Tibial artery (tissue), 4 donors: ENCODE measurements around the gene NUDT1.

ENCODE experiments used
- DNase-seq, 2 donors: peaks; one replicate each; pipeline ENCODE4 v3.0.0-alpha.2; 2019
- H3K27ac ChIP-seq, 2 donors: fragments of 200-600 bp; sonication (generic) in 1 of 2; 1 replicate in 1 of 2; 2 replicates in 1 of 2; pipeline ENCODE4 v1.5.1; 2018 to 2019; ENCODE audit warnings: mild to moderate bottlenecking in 1 of 2
- H3K27me3 ChIP-seq, 2 donors: fragments of 200-600 bp; sonication (generic) in 1 of 2; one replicate each; pipeline versions ENCODE4 v1.5.1 to v1.6.0; 2016 to 2019
- H3K36me3 ChIP-seq, 3 donors: fragments of 200-600 bp; sonication (generic) in 2 of 3; one replicate each; pipeline ENCODE4 v1.5.1; 2016 to 2019; ENCODE audit warnings: mild to moderate bottlenecking in 2 of 3
- H3K4me1 ChIP-seq, 4 donors: fragments of 200-600 bp; sonication (generic) in 2 of 4; 1 replicate in 3 of 4; 2 replicates in 1 of 4; pipeline ENCODE4 v1.5.1; 2016 to 2019
- H3K4me3 ChIP-seq, 2 donors: fragments of 200-600 bp; sonication (generic) in 1 of 2; 1 replicate in 1 of 2; 2 replicates in 1 of 2; pipeline ENCODE4 v1.5.1; 2018 to 2019; ENCODE audit warnings: mild to moderate bottlenecking in 2 of 2
- H3K9me3 ChIP-seq, 3 donors: fragments of 200-600 bp; sonication (generic) in 1 of 3; one replicate each; pipeline ENCODE4 v1.5.1; 2016 to 2019
- intact Hi-C: fragments of 100-400 bp; cut with DNase I; formaldehyde crosslinking; loops from one replicate; pipeline ENCODE4 v1.15.0; 2023; ENCODE audit warnings: low total_unique reads
- TF ChIP-seq, protein P1 (sequence below), 2 experiments: fragments of 200-600 bp in 1 of 2; fragments of 450-650 bp in 1 of 2; IDR thresholded peaks; one replicate each; pipeline ENCODE4 v1.5.1; 2017 to 2019; ENCODE audit warnings: antibody characterized with exemption in 2 of 2, mild to moderate bottlenecking in 1 of 2, moderate library complexity in 1 of 2

NUDT1 gene

DNA sequence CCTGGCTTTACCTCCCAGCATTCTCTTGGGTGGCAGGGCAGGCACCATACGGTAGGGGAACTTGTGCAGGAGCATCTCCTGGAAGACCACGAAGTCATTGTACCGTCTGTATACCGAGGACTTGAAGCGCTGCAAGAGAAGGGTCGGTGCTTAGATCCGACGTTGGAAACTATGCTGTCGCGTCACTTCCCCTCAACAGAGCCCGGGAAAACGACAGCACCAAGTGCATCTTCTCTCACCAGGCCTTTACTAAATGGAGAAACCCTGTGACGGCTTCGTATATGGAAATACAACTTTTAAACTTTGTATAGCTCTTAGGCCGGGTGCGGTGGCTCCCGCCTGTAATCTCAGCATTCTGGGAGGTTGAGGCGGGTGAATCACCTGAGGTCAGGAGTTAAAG is 33.1 kb downstream of the NUDT1 start:
- H3K9me3 ChIP-seq = no peaks in the 10 kb centered on the region
- DNase-seq = no peak
- no peak overlapping the region for H3K4me3 ChIP-seq
- intact Hi-C loops = loop anchor here (10.0 kb wide), 1 partner anchor 1020 kb away; no protein-coding TSS in a partner anchor
- H3K36me3 ChIP-seq = peaks cover 12 to 55% (median 29%) of the 10 kb centered on the region in 3 donors
- H3K27me3 ChIP-seq = no peaks in the 10 kb centered on the region
- TF ChIP-seq, protein P1, sequence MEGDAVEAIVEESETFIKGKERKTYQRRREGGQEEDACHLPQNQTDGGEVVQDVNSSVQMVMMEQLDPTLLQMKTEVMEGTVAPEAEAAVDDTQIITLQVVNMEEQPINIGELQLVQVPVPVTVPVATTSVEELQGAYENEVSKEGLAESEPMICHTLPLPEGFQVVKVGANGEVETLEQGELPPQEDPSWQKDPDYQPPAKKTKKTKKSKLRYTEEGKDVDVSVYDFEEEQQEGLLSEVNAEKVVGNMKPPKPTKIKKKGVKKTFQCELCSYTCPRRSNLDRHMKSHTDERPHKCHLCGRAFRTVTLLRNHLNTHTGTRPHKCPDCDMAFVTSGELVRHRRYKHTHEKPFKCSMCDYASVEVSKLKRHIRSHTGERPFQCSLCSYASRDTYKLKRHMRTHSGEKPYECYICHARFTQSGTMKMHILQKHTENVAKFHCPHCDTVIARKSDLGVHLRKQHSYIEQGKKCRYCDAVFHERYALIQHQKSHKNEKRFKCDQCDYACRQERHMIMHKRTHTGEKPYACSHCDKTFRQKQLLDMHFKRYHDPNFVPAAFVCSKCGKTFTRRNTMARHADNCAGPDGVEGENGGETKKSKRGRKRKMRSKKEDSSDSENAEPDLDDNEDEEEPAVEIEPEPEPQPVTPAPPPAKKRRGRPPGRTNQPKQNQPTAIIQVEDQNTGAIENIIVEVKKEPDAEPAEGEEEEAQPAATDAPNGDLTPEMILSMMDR (IDR thresholded peaks at IDR 0.05) = no peak
- H3K4me1 ChIP-seq = no peaks in the 10 kb centered on the region
- H3K27ac ChIP-seq = no peak overlapping the region

DNA sequence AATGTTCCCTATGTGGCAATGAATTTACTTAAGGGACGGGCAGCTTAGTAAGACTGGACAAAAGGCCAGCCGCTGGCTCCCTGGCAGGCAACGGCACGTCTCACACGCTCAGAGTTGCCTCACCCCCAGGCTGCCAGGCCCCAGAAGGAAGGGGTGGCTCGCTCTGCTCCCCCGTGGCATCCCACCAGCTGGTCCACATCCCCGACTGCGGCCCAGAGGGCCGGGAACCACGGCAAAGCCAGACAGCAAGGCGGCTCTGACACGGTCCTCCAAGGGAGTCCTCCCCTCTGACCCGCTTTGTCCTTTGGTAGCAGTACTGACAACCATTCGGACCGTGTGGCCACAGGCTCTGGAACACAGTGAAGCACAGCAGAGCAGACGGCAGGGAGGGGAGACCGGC is 34.1 kb downstream of the NUDT1 start:
- intact Hi-C loops = loop anchor here (10.0 kb wide), 1 partner anchor 1021 kb away; no protein-coding TSS in a partner anchor
- Histone ChIP-seq H3K4me1 (no peaks in the 10 kb centered on the region), H3K27ac (no peak overlapping the region), H3K4me3 (no peak overlapping the region), H3K36me3 (peaks cover 12 to 53% (median 20%) of the 10 kb centered on the region in 3 donors), H3K27me3 (no peaks in the 10 kb centered on the region), H3K9me3 (no peaks in the 10 kb centered on the region)
- DNase-seq = no peak
- TF ChIP-seq, protein P1 (IDR thresholded peaks at IDR 0.05) = no peak

DNA sequence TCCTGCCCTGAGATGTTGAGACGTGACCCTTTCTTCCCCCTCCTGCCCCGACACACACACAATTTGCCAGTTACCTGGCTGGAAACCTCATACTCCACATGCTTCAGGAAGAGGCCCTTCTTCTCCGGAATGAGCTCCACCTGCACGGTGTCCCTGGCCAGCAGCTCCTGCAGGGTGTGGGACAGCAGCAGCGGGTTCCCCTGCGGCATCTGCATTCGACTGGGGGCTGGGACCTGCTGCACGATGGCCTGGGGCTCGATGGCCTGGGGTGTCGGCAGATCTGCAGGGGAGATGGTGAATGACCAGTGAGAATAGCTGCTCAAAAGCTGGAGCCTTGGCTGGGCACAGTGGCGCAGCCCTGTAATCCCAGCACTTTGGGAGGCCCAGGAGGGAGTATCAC is 36.0 kb downstream of the NUDT1 start:
- TF ChIP-seq, protein P1 (IDR thresholded peaks at IDR 0.05) = no peak
- Histone ChIP-seq H3K4me3 (no peak overlapping the region), H3K27me3 (no peaks in the 10 kb centered on the region), H3K9me3 (no peaks in the 10 kb centered on the region), H3K4me1 (no peaks in the 10 kb centered on the region), H3K36me3 (peaks cover 12 to 38% (median 16%) of the 10 kb centered on the region in 3 donors), H3K27ac (no peak overlapping the region)
- no peak for DNase-seq
- intact Hi-C loops = loop anchor here (10.0 kb wide), 1 partner anchor 1023 kb away; no protein-coding TSS in a partner anchor

DNA sequence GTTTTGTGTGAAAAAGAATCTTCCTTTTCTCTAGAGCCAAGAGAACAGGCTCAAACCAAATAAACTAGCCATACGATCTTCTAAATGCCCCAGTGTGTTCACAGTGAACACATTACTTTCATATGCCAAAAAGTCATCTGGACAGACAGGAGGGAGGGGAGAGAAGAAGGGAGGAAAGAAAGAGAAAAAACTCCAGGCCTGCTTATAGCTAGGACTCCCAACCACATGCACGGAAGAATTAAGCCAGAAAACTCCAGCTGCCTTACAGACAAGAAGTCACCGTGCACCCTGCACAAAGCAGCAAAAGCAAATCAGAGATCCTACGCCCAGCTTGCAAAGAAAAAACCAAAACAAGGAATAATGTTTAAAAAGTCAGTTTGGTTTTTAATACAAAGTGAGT is 37.9 kb downstream of the NUDT1 start:
- Histone ChIP-seq H3K4me1 (no peaks in the 10 kb centered on the region), H3K9me3 (no peaks in the 10 kb centered on the region), H3K27me3 (no peaks in the 10 kb centered on the region), H3K4me3 (no peak overlapping the region), H3K27ac (no peak overlapping the region), H3K36me3 (peaks cover 2 to 19% (median 6%) of the 10 kb centered on the region in 3 donors)
- DNase-seq = no peak
- intact Hi-C loops = loop anchor here (10.0 kb wide), 1 partner anchor 1025 kb away; no protein-coding TSS in a partner anchor
- TF ChIP-seq, protein P1 (IDR thresholded peaks at IDR 0.05) = no peak

DNA sequence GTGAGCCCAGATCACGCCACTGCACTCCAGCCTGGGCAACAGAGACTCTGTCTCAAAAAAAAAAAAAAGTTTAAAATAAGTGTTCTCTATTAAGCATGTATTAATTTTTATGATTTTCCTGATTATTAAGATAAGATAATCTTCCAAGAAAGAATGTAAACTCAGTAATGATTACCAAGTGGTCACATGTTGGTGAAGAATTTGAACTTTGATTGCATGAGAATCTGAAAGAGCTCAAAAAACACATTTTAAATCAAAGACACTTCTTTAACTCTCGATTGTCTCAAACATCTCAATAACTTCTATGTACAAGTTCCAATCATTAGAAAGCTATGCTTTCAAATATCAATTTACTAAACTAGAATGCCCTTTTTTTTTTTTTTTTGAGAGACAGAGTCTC is 38.4 kb downstream of the NUDT1 start:
- no peaks in the 10 kb centered on the region for H3K9me3 ChIP-seq
- no peak overlapping the region for H3K27ac ChIP-seq
- no peaks in the 10 kb centered on the region for H3K4me1 ChIP-seq
- H3K4me3 ChIP-seq = no peak overlapping the region
- DNase-seq = no peak
- TF ChIP-seq, protein P1 (IDR thresholded peaks at IDR 0.05) = no peak
- intact Hi-C loops = no loop called here
- H3K27me3 ChIP-seq = no peaks in the 10 kb centered on the region
- H3K36me3 ChIP-seq = peaks cover 0 to 19% (median 6%) of the 10 kb centered on the region in 3 donors

DNA sequence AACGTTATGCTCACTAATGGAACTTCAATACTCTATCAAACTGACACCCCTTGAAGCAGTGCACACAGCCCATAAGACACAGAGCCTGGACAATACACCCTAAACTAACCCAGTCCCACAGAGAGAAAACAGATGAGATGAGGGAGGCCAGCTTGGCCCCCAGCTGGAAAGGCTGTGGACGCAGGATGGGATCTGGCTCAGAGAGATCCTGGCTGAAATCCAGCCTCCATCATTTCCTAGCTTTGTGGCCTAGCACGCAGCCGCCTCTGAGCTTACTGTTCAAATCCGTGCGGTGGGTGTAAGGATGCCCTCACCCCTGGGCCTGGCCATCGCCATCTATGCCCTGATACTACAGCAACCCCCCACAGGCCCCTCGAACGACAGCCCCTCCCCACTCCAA is 39.5 kb downstream of the NUDT1 start:
- Histone ChIP-seq H3K4me1 (no peaks in the 10 kb centered on the region), H3K27me3 (no peaks in the 10 kb centered on the region), H3K36me3 (peaks cover 0 to 13% (median 6%) of the 10 kb centered on the region in 3 donors), H3K27ac (no peak overlapping the region), H3K4me3 (no peak overlapping the region), H3K9me3 (no peaks in the 10 kb centered on the region)
- TF ChIP-seq, protein P1 (IDR thresholded peaks at IDR 0.05) = no peak
- no peak for DNase-seq
- intact Hi-C loops = no loop called here
